ENCODE data around the gene PTPRE. TPM values are rescaled to one million over a fixed set of nuclear protein-coding genes. Genes with fewer than 3 reads are reported as not detected.

The PTPRE gene
- total RNA-seq, 2 experiments from 2014 or later, result 19.9 to 22.3 TPM

- peaks cover 13% of the 10 kb centered on the region for H3K4me1 Mint-ChIP-seq (ENCODE audit: low read depth)
- no peaks in the 10 kb centered on the region for H3K9me3 Mint-ChIP-seq
- DNase-seq (no peak), ATAC-seq (no peak)
- CTCF ChIA-PET, result interaction anchor here (1.3 kb wide), 1 partner anchor 9 kb away, joined by 3 read pairs; no protein-coding TSS in a partner anchor
- no peak overlapping the region for H3K27ac Mint-ChIP-seq
- POLR2A ChIA-PET, result no interaction called here
- no peak for TF ChIP-seq CTCF (IDR thresholded peaks at IDR 0.05)
- intact Hi-C loops (cut with micrococcal nuclease), result no loop called here
- H3K36me3 Mint-ChIP-seq (ENCODE audit: low read depth), result no peaks in the 10 kb centered on the region
- no peak overlapping the region for H3K4me3 Mint-ChIP-seq
- H3K27me3 Mint-ChIP-seq, result no peaks in the 10 kb centered on the region
Observed at GRCh38 chr10:127947211-127947610, 40.3 kb downstream of the PTPRE start.

- H3K27ac Mint-ChIP-seq, result no peak overlapping the region
- ATAC-seq (no peak), DNase-seq (no peak)
- no peaks in the 10 kb centered on the region for H3K9me3 Mint-ChIP-seq
- no peaks in the 10 kb centered on the region for H3K27me3 Mint-ChIP-seq
- no peaks in the 10 kb centered on the region for H3K36me3 Mint-ChIP-seq (ENCODE audit: low read depth)
- intact Hi-C loops (cut with micrococcal nuclease), result no loop called here
- TF ChIP-seq CTCF (IDR thresholded peaks at IDR 0.05), result no peak
- ChIA-PET CTCF (no interaction called here), POLR2A (no interaction called here)
- H3K4me1 Mint-ChIP-seq (ENCODE audit: low read depth), result peaks cover 13% of the 10 kb centered on the region
- H3K4me3 Mint-ChIP-seq, result no peak overlapping the region
Observed at GRCh38 chr10:127948791-127949190, 41.9 kb downstream of the PTPRE start.

GRCh38 chr10:127949831-127950230 lies 42.9 kb downstream of the PTPRE start:
- ChIA-PET POLR2A (no interaction called here), CTCF (no interaction called here)
- ATAC-seq, result no peak
- Mint-ChIP-seq H3K9me3 (no peaks in the 10 kb centered on the region), H3K36me3 (ENCODE audit: low read depth) (no peaks in the 10 kb centered on the region), H3K27ac (no peak overlapping the region), H3K4me3 (no peak overlapping the region), H3K4me1 (ENCODE audit: low read depth) (peaks cover 13% of the 10 kb centered on the region), H3K27me3 (no peaks in the 10 kb centered on the region)
- intact Hi-C loops (cut with micrococcal nuclease), result no loop called here
- TF ChIP-seq CTCF (IDR thresholded peaks at IDR 0.05), result no peak
- no peak for DNase-seq

GRCh38 chr10:127951861-127952574 lies 45.1 kb downstream of the PTPRE start:
- POLR2A ChIA-PET, result interaction anchor here (0.6 kb wide), 1 partner anchor 13 kb away, joined by 3 read pairs; no protein-coding TSS in a partner anchor

More at GRCh38 chr10:127951861-127952574, 45.1 kb downstream of the PTPRE start:
- H3K36me3 Mint-ChIP-seq (ENCODE audit: low read depth), result no peaks in the 10 kb centered on the region
- no peaks in the 10 kb centered on the region for H3K4me1 Mint-ChIP-seq (ENCODE audit: low read depth)
- TF ChIP-seq CTCF (IDR thresholded peaks at IDR 0.05), result no peak
- no peak for ATAC-seq
- no peak for DNase-seq
- no peak overlapping the region for H3K4me3 Mint-ChIP-seq
- intact Hi-C loops (cut with micrococcal nuclease), result no loop called here
- H3K27ac Mint-ChIP-seq, result no peak overlapping the region
- no peaks in the 10 kb centered on the region for H3K27me3 Mint-ChIP-seq
- CTCF ChIA-PET, result no interaction called here
- no peaks in the 10 kb centered on the region for H3K9me3 Mint-ChIP-seq

Measured in activated CD8-positive, alpha-beta T cell treated with anti-CD3 and anti-CD28 coated beads for 36 hours (primary cell).